BJ (cell line): Measurements from ENCODE around the gene KATNBL1. TPM values are rescaled to one million over a fixed set of nuclear protein-coding genes. Genes with fewer than 3 reads are reported as not detected.
A peak's percentile ranks its signal among the peaks of the same experiment; 100 is the strongest.

Experiments used
- CTCF ChIA-PET: fragments of 350-600 bp; formaldehyde crosslinking; extraction: SDS; loops from one replicate; lab custom pipeline; 2021; ENCODE audit warnings: antibody characterized with exemption, inconsistent platforms; lab: Yijun Ruan, JAX
- POLR2A ChIA-PET: fragments of 300-600 bp; sonication (Branson Sonifier 250); formaldehyde crosslinking; extraction: SDS; loops from one replicate; lab custom pipeline; 2021; ENCODE audit warnings: antibody characterized with exemption; lab: Charles Lee
- DNase-seq: peaks from one replicate; pipeline ENCODE4 v3.0.0-alpha.2; 2011; ENCODE audit warnings: low read depth
- H3K27me3 ChIP-seq: 2 replicates; pipeline ENCODE4 v1.6.0; 2011; ENCODE audit warnings: low read length; ENCODE audit not compliant: control insufficient read depth, insufficient read depth
- H3K36me3 ChIP-seq: 2 replicates; pipeline ENCODE4 v1.5.1; 2011; ENCODE audit warnings: low read length; ENCODE audit not compliant: control insufficient read depth, insufficient read depth
- H3K4me3 ChIP-seq: 2 replicates; pipeline ENCODE4 v1.5.1; 2011; ENCODE audit warnings: low read depth, mild to moderate bottlenecking, control low read depth, low read length
- CTCF ChIP-seq: IDR thresholded peaks from 2 replicates; pipeline ENCODE4 v1.5.1; 2011; ENCODE audit warnings: low read depth, mild to moderate bottlenecking, control low read depth, inconsistent platforms, low read length, moderate library complexity; ENCODE audit not compliant: insufficient read depth
- polyA plus RNA-seq: library from polyadenylated mRNA; depleted of rRNA; stranded (reverse); fragments of >200 nt; gene quantifications from 2 replicates; pipeline ENCODE4 v1.2.3, GENCODE V29; 2011; rRNA removed

The KATNBL1 gene
- polyA plus RNA-seq, 1 experiment: 17.3 TPM

GRCh38 chr15:34101366-34102174 is 108.3 kb downstream of the KATNBL1 start, which contains the start of the genes EMC7 and PGBD4:
TSS of gene EMC7 (minus strand) at chr15:34101862. CDS start at chr15:34101839, 23 bp downstream.
TSS of gene PGBD4 (plus strand) at chr15:34102083. CDS start at chr15:34102532, 449 bp downstream.
- POLR2A ChIA-PET: interaction anchor here (0.8 kb wide), 1 partner anchor 108 kb away, joined by 4 read pairs; the partner anchor contains the start of gene KATNBL1
- no peak for TF ChIP-seq CTCF
- CTCF ChIA-PET: interaction anchor here (1.0 kb wide), 2 partner anchors 9 to 108 kb away, joined by 3 to 5 read pairs; partner anchors contain the start of gene KATNBL1

GRCh38 chr15:34099914-34100313 is 110.0 kb downstream of the KATNBL1 start:
- Histone ChIP-seq H3K27me3 (no peaks in the 10 kb centered on the region), H3K36me3 (no peaks in the 10 kb centered on the region), H3K4me3 (no peak overlapping the region)
- no peak for DNase-seq
- TF ChIP-seq CTCF: no peak
- ChIA-PET CTCF (interaction anchor here (1.3 to 1.5 kb wide), 2 partner anchors 9 to 39 kb away, joined by 4 to 6 read pairs; no protein-coding TSS in a partner anchor), POLR2A (no interaction called here)

More at GRCh38 chr15:34101366-34102174, 108.3 kb downstream of the KATNBL1 start, which contains the start of the genes EMC7 and PGBD4:
- DNase-seq: peak; percentile 96
- Histone ChIP-seq H3K4me3 (peak within 1 kb of the TSS; percentile 88), H3K36me3 (no peaks in the 10 kb centered on the region), H3K27me3 (no peaks in the 10 kb centered on the region)

Other genes starting within 250 kb of the KATNBL1 start
- 0.04 and 0.09 TPM in 2 replicates for gene CHRM5, start 241.6 kb downstream of the KATNBL1 start, polyA plus RNA-seq
- gene AVEN, start 170.9 kb downstream of the KATNBL1 start, polyA plus RNA-seq: 17.6 and 26.3 TPM in 2 replicates
- gene EMC7, start 108.2 kb downstream of the KATNBL1 start, polyA plus RNA-seq: 80.8 and 126 TPM in 2 replicates
- gene PGBD4, start 108.0 kb downstream of the KATNBL1 start, polyA plus RNA-seq: 0.77 and 1.3 TPM in 2 replicates
- gene EMC4, start 14.9 kb upstream of the KATNBL1 start, polyA plus RNA-seq: 75.5 and 119 TPM in 2 replicates
- 20.2 and 21.1 TPM in 2 replicates for gene SLC12A6, start 127.7 kb upstream of the KATNBL1 start, polyA plus RNA-seq
- gene NOP10, start 133.0 kb upstream of the KATNBL1 start, polyA plus RNA-seq: 345 and 352 TPM in 2 replicates
- gene NUTM1, start 133.2 kb upstream of the KATNBL1 start, polyA plus RNA-seq: not detected in 2 replicates
- 29.5 and 45.3 TPM in 2 replicates for gene LPCAT4, start 157.1 kb upstream of the KATNBL1 start, polyA plus RNA-seq
- gene GOLGA8A, start 227.7 kb upstream of the KATNBL1 start, polyA plus RNA-seq: 12.7 and 19.2 TPM in 2 replicates